ENCODE measurements around the gene NEDD4.
"Not testable (repeated sequence)": the region's sequence is repeated elsewhere in the genome, so short reads cannot be mapped to it uniquely, and the experiment has no call there.

Gene NEDD4

GRCh38 chr15:56003777-56004176 is 10.4 kb upstream of the NEDD4 start:
- DNase-seq = not testable (repeated sequence)

GRCh38 chr15:56003277-56003676 is 9.9 kb upstream of the NEDD4 start:
- DNase-seq = not testable (repeated sequence)

DNA sequence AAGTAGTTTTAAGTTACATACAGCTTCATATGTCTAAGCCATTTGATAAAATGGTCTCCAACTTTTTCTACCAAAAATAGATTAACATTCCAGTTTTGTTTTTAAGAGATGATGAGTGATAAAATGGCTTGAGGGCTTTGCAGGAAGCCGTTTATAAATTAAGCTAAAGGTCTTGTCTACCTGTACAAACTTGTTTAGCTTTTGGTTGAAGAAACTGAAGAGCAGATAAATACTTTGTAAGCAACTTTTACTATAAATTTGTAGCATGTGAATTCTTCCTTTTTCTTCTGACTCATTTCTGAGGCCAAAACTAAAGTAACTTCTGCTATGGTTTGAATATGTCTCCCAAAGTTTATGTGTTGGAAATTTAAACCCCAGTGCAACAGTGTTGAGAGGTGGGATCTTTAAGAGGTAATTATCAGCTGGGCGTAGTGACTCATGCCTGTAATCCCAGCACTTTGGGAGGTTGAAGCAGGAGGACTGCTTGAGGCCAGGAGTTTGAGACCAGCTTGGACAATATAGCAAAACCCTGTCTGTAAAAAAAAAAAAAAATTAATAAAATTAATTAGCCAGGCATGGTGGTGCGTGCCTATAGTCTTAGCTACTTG is 8.2 kb upstream of the NEDD4 start:
- no peak for DNase-seq

- DNase-seq = no peak
These were observed 6.2 kb upstream of the NEDD4 start for GRCh38 chr15:55999658-56000057.

GRCh38 chr15:55998478-55998877 is 5.1 kb upstream of the NEDD4 start:
- DNase-seq = no peak

DNA sequence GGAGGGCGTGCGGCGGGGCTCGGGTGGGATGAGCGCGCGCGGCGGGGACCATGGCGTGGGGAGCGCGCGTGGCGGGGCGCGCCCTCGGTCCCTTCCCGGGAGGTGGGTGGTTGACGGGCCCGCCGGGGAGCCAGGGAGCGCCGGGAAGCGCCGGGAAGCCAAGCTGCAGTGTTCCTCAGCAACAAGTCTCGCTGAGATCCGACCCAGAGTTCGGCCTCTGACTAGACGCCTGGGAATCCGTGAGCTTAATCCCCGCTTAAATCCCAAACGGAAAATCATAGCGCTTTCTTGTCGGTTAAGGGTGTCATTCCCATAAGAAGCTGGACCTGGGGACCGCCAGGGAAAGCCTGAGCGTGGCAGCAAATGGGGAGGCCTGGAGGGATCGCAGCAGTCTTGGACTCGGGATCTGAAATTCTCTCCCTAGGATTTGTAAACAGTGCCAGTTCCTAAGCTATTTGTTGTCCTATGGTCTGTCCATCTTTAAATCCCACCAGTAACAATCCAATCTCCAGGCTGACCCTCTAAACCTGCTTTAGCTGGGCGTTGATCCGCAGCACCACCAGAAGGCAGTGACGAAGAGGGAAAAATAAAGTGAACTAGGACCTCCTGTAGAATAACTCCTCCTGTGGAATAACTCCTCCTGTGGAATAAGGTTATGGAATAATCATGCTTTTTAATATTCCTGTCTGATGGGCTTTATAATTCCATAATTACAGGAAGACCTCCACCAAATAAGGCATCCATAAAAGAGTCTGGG is 570 bp upstream of the NEDD4 start:
- DNase-seq = no peak

DNA sequence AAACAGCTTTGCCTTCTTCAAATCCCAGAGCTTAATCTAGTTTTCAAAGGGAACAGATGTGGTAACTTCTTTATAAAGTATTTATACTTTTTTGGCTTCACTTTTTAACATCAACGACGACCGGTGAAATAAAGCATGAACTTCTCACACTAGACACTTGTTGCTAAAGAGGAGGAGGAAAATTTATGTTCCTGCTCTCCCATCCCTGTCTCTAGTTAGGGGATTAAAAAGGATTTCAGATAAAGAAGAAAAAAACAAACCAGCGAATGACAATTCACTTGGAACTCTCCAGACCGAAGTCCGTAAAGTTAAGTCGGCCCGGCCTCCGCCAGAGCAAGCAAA is 672 bp downstream of the NEDD4 start:
- no peak for DNase-seq

GRCh38 chr15:55991802-55992768 is 1.3 kb downstream of the NEDD4 start:
- no peak for DNase-seq

- DNase-seq = no peak
These were observed 2.4 kb downstream of the NEDD4 start for GRCh38 chr15:55990998-55991397.

GRCh38 chr15:55990516-55990915 is 2.9 kb downstream of the NEDD4 start:
- DNase-seq = peak; percentile 41

DNA sequence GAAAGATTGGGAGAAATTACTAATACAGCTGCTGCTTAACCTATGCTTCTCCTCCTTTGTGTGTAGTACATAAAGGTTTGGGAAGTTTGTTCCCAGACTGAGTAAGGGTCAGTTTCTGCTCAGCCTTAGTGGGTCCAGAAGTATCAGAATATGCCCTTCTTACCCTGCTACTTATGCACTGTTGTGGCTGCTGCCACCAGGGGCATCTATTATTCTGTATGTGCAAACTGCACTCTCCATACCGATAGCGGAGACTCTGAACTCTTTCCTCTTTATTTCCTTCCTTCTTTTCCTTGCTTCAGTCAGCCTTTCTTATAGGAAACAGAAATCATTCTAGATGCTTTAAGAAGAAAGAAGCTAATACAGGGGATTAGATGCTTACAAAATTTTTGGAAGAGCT is 4.0 kb downstream of the NEDD4 start:
- no peak for DNase-seq

DNA sequence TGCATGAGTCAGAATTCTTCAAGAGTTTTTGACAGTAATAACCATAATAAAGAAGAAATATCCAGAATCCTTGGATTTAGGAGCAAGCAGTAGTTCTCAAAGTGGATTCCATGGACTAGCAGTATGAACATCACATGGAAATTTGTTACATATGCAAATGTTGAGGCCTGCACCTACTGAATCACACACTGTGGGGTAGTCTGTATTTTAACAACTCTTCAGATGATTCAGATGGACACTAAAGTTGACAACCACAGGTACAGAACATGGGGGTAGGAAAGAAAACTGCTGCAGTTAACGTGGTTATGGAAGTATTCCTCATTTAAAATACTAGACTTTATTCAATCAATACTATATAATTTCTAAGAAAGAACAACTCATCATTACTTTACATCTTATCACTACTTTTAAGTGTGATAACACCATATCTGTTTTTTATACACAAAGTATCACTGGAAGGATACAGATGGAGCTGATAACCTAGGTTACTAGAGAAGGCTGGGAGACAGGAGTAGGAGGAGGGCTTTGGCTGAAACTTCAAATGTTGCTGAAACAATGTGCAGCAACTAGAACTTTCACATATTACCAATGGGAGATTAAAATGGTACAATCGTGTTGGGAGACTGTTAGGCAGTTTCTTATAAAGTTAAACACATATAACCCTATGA is 11.7 kb downstream of the NEDD4 start:
- no peak for DNase-seq

- DNase-seq = no peak
These were observed 12.9 kb downstream of the NEDD4 start for GRCh38 chr15:55980511-55980910.

- DNase-seq = no peak
These were observed 16.2 kb downstream of the NEDD4 start for GRCh38 chr15:55977231-55977630.

GRCh38 chr15:55970286-55970685 is 23.1 kb downstream of the NEDD4 start:
- DNase-seq = no peak

- DNase-seq = no peak
These were observed 23.8 kb downstream of the NEDD4 start for GRCh38 chr15:55969582-55969981.

GRCh38 chr15:55968923-55969322 is 24.5 kb downstream of the NEDD4 start:
- no peak for DNase-seq

- no peak for DNase-seq
These were observed 28.3 kb downstream of the NEDD4 start for GRCh38 chr15:55965091-55965490.

GRCh38 chr15:55960946-55961345 is 32.5 kb downstream of the NEDD4 start:
- no peak for DNase-seq

- DNase-seq = no peak
These were observed 33.5 kb downstream of the NEDD4 start for GRCh38 chr15:55959744-55960447.

DNA sequence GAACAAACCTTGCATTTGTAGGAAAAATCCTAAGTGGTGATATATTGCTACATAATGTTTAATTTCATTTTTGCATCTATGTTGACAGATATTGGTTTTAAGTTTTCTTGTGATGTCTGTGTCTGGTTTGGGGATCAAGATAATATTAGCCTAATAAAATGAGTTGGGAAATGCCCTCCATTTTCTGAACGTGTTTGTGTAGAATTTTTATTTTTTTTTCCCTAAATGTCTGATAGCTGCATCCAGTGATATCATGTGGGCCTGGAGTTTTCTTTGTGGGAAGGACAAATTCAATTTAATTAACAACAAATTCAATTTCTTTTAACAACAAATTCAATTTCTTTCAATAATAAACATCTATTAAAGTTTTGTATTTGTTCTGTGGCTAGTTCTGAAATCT is 35.1 kb downstream of the NEDD4 start:
- no peak for DNase-seq

DNA sequence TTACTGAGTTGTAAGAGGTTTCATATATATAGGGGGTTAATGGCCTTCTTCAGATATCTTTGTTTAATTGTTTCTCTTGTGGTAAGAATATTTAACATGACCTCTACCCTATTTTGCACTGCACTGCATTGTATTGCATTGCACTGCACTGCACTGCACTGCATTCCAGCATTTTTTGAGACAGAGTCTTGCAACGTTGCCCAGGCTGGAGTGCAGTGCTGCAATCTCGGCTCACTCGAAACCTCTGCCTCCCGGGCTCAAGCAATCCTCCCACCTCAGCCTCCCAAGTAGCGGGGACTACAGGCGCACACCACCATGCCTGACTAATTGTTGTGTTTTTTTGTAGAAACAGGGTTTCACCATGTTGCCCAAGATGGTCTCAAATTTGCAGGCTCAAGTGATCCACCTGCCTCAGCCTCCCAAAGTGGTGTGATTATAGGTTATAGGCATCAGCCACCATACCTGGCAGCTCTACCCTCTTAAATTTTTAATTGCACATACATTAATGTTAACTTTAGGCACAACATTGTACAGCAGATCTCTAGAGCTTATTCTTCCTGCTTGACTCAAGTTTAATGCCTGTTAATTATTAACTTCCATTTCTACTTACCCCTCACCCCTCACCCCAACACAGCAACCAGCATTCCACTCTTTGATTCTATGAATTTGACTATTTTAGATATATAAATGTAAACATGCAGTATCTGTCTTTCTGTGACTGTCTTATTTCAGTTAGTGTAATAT is 38.4 kb downstream of the NEDD4 start:
- no peak for DNase-seq

All from DMS79 treated with DMSO at 0.1 percent for 48 hours (cell line).